Endothelial cell of umbilical vein (primary cell): Measurements from ENCODE around the gene S100A11.

Experiments used
- MYC ChIP-seq: IDR thresholded peaks from one replicate; pipeline ENCODE4 v1.6.1; 2011; ENCODE audit warnings: mild to moderate bottlenecking, low read depth, low read length
- POLR2A ChIP-seq: IDR thresholded peaks from 2 replicates; pipeline ENCODE4 v1.6.1; 2012; ENCODE audit warnings: low read depth, mild to moderate bottlenecking, control low read depth, low read length
- POLR2AphosphoS5 ChIP-seq: IDR thresholded peaks from 2 replicates; pipeline ENCODE4 v1.6.1; 2012; ENCODE audit warnings: low read depth, mild to moderate bottlenecking, control low read depth, low read length, moderate library complexity; ENCODE audit not compliant: insufficient read depth
- TF ChIP-seq, protein P1 (sequence below), 2 donors: IDR thresholded peaks; 1 replicate in 1 of 2; 2 replicates in 1 of 2; pipeline ENCODE4 v1.5.1; 2011; ENCODE audit warnings: low read length in 2 of 2, mild to moderate bottlenecking in 2 of 2, moderate library complexity in 2 of 2, control low read depth in 1 of 2, inconsistent platforms in 1 of 2, low read depth in 1 of 2; ENCODE audit not compliant: insufficient read depth in 1 of 2; ENCODE audit errors: extremely low read depth in 1 of 2

GRCh38 chr1:152020849-152021248, 16.0 kb downstream of the S100A11 start:
- TF ChIP-seq POLR2A: no peak
- no peak for TF ChIP-seq MYC
- TF ChIP-seq, protein P1, sequence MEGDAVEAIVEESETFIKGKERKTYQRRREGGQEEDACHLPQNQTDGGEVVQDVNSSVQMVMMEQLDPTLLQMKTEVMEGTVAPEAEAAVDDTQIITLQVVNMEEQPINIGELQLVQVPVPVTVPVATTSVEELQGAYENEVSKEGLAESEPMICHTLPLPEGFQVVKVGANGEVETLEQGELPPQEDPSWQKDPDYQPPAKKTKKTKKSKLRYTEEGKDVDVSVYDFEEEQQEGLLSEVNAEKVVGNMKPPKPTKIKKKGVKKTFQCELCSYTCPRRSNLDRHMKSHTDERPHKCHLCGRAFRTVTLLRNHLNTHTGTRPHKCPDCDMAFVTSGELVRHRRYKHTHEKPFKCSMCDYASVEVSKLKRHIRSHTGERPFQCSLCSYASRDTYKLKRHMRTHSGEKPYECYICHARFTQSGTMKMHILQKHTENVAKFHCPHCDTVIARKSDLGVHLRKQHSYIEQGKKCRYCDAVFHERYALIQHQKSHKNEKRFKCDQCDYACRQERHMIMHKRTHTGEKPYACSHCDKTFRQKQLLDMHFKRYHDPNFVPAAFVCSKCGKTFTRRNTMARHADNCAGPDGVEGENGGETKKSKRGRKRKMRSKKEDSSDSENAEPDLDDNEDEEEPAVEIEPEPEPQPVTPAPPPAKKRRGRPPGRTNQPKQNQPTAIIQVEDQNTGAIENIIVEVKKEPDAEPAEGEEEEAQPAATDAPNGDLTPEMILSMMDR (IDR thresholded peaks at IDR 0.05; ENCODE audit: extremely low read depth in 1 of 2, insufficient read depth in 1 of 2, low read depth in 1 of 2, low read length in 2 of 2): no peak
- TF ChIP-seq POLR2AphosphoS5: no peak
